Activated CD4-positive, alpha-beta T cell treated with anti-CD3 and anti-CD28 coated beads for 24 hours (primary cell): ENCODE measurements around the gene MGLL.

Source experiments
- DNase-seq, 2 donors: peaks; one replicate each; pipeline ENCODE4 v3.0.0-alpha.2; 2020; ENCODE audit warnings: low read depth in 2 of 2

Gene MGLL

DNA sequence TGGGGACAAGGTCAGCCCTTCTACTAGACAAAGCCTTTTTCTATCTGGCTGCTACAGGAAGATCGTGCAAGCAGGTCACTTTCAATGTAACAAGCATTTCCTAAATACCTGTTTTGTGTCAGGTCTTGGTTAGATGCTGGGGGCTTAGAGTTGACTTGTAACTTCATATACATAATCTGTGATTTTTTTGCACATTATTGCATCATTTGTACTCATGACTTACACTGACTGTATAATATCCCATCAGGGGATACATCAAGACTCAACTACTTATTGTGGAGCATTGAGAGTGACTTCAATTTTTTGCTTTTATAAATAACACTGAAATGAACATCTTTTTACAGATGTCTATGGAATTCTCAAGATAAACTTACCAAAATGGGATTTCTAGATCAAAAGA is 80.6 kb downstream of the MGLL start:
- DNase-seq = no peak

DNA sequence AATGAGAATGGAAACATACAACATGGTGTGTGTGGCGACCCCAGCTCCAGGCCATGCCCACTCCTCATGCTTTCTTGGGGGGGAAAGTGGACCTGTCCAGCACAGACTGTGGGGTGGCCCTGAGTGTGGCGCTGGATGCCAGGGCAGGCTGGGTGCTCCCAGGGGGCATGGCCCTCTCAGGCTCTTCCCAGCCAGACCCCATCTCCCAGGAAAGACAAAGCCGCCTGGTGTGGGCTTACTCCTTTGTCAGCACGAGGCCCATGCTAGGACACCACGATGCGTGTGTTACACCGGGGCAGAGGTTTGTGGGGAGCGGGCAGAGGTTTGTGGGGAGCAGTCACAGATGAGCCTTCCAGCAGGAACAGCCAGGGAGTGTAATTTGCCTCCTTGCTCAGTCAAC is 81.1 kb downstream of the MGLL start:
- no peak for DNase-seq

DNA sequence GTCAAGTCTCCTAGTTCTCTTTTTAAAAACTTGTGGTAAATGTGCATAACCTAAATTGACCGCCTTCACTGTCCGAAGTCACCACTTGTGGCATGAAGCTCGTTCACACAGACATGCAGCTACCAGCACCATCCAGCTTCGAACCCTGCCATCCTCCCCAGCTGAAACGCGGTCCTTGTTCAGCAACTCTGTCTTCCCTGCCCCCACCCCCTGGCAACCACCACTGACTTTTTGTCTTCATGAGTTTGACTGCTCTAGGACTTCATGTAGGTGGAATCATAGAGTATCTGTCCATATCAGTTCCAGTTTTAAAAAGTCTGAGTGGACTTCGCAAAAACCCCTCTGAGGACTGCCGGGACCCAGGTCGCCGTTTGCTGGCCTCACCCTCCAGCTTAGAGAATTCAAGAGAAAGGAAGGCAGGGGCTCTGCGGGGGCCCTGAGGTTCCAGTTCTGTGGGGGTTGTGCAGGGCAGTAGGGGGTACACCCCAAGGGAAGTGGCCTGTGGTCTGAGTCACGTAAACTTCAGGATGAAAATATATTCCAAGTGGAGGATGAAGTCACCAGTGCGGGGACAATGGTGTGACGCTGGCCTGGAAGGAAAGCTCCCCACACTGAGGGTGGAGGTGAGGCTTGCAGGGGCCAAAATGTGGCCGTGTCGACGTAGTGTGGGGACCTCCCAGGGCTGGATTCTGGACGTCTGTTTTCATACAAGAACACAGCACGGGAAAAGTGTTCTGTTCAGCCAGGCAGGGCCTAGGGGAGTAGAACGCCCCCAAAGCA is 82.0 kb downstream of the MGLL start:
- DNase-seq = no peak

DNA sequence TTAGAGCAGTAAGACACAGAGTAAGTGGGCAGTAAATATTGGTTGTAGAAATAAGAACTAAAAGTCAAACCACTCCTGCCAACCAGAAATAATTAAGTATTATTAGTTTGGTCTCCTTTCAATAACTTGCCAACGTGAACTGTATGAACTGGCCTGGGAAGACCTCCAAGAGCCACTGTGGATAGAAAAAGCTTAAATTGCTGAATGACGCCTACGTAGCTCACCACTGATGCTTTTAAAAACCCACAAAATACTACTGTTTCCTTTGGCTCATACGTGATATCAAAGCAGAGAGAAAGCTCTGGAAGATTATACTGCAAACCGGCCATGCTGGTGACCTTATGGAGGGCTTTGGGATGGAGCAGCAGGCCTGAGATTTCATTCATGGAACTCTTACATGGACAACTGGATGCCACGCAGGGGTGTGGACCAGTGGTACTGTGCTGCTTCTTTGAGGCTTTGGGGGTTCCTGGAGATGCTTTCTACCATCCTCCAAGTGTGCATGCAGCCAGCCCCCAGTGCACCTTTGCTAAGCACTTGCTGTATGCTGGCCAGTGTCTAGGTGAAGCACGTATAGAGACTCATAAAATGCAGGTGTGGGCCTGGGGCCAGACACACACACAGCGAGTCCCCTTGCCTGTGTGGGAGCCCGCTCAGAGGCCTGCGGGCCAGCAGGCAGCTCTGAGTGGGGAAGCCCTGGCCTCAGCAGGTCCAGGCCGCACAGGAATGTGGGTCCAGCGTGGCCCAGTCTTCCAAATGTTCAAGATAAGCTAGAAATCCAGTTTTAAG is 82.8 kb downstream of the MGLL start:
- DNase-seq = no peak

DNA sequence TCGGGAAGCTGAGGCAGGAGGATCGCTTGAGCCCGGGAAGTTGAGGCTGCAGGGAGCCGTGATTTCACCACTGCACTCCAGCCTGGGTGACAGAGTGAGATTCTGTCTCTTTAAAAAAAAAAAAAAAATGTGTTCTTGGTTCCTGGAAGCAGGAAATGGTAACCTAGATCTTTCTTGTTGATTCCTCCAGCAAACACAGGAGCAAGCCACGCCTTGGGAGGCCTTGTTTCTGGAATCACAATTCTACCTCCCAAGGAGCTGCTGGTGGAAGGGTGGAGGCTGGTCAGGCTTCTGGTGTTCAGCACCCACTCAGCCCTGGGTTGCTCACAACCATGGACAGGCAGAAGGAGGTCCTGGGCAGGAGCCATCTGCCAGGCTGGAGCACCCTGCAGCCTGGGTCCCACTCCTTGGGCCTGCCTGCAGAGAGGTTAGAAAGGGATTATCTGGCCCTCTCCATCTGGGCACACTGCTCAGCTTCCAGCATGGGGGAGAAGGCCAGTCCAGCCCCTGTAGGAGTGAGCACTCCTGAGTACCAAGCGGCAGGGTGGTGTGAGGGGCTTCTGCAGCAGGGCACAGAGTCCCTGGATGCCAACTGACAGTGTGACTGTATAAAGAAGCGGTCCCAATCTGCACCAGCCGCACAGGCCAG is 84.0 kb downstream of the MGLL start:
- no peak for DNase-seq

DNA sequence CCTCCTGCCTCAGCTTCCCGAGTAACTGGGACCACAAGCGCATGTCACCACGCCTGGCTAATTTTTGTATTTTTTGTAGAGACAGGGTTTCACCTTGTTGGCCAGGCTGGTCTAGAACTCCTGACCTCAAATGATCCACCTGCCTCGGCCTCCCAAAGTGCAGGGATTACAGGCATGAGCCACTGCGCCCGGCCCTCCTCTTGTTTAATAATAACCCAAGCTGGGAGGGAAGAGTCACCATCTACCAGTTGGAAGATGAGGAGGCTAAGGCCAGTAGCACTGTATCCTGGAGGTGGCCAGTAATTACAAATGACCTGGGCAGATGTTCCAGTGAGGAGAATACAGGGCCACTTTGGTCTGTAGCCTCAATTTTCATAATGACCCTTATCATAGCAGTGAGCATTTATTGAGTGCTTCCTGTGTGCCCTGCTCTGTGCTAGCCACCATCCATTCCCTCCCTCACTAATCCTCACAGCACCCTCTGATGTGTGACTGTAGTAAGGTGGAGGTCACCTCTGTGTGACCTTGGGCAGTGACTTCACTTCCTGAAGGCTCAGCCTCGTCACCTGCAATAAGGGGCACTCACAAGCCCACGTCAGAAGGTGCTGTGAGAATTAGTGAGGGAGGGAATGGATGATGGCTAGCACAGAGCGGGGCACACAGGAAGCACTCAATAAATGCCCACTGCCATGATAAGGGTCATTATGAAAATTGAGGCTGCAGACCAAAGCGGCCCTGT is 85.3 kb downstream of the MGLL start:
- no peak for DNase-seq

DNA sequence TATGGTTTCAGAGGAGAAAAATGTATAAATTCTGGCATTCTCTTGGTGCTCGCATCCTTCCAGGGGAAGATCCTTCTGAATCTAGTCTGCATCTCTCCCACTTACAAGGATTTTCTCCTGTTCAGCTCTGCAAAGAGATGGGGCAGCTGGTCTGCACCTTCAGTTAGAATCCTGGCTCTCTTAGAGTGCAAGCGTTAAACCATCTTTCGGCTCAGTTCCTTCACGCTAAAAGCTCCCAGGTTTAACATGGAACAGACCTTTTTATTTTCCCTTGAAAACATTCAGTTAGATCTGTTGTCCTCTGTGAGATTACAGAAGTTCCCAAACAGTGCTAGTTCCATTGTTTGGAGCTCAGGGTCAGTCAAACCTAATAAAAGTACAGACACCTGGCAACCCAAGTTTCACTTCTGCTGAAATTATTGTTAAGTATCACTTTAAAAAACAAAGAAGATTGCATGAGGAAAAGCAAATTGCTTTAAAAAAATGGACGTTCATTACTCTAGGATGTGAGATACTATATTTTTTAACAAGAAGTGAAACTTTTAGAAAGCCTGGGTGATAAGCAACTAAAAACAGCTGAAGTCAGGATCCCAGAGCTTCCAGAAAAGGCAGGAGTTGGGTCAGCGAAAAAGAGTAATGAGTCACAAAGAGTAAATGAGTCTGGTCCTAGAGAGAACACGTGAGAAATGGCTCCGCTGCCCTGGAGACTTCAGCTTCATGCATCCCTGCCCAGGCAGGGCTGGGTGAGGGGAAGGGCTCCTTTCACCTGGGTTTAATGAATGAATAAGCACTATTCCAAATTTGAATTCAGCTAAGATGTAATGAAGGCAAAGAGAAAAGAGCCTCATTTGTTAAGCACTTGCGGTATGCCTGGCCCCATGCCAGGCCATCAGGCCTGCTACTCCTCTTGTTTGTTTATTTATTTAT is 86.3 kb downstream of the MGLL start:
- no peak for DNase-seq

DNA sequence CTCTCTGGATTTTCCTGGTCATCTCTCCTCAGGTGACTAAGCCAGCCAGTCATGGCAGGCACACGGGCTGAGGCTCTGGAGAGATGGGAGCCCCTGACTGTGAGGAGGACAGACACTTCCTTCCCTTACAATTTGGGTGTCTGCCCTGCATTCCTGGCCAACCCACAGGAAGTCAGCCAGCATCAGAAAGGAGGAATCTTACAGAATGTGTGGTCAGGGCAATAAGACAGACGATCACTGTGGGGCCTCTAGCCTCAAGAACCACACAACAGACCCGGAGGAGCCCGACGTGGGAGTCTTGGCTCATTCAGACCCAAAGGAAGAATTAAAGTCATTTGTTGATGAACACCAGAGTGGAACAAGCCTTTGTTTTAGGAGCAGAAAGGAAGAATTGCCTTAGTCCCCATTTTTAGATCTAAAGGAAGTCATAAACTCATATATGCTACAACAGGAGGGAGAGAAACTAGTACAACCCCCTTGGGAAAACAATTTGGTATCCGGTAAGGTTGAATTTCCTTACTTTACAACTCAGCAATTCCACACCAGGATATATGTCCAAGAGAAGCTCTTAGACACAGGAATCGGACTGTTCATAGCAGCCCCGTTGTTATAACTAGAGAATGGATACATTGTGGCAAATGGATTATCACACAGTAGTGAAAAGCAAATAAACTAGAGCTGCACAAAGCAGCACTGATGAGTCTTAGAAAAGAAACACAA is 87.4 kb downstream of the MGLL start:
- DNase-seq = no peak

DNA sequence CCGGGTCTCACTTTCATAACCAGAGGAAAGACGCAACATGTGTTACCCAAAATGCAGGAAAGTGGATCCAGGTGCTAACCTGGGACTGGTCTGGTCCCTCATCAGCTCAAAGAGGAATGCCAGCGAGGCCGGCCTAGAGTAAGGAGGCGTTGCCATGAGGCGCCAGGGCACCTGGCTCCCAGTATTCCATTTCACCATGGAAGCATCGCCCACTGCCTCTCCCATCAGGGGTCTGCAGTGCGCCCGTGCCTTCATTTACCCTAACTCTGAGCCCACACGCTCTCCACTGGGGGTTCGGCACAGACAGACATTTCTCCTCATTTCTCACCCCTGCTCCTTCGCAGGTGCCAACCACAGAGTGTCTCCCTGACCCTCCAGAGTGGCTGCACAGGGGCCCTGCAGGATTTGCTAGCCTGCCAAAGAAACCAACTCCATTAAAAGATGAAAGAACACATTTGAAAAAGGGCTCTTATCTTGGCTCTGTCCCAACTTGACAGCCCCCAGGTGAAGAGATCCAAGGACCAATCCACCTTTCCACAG is 88.1 kb downstream of the MGLL start:
- DNase-seq = no peak

DNA sequence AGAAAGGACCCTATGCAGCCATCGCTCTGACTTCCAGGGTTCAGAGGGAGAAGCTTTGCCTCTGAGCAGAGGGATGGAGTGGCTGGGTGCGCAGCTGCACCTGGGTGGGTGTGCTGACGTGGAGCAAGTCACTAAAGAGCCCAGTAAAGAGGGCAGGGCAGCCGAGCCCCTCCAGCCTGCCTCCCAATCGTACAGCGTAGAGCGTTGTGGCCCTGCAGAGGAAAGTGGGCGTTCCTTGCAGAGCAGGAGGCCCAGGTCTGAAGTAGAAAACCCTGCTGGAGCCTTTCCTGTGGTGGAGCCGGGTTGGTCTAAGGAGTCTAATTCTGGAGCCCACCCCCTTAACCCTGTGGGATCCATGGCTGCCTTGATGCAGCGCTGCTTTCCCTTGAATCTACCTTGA is 88.5 kb downstream of the MGLL start:
- DNase-seq = no peak

DNA sequence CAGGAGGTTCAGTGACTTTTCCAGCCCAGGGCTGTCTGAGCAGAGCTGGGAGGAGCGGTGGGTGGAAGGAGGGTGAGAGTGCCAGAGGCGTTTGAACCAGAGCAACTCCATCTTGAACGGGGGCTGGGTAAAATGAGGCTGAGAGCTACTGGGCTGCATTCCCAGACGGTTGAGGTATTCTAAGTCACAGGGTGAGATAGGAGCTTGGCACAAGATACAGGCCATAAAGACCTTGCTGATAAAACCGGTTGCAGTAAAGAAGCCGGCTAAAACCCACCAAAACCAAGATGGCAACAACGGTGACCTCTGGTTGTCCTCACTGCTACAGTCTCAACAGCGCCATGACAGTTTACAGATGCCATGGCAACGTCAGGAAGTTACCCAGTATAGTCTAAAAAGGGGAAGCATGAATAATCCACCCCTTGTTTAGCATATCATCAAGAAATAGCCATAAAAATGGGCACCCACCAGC is 89.4 kb downstream of the MGLL start:
- DNase-seq = no peak

DNA sequence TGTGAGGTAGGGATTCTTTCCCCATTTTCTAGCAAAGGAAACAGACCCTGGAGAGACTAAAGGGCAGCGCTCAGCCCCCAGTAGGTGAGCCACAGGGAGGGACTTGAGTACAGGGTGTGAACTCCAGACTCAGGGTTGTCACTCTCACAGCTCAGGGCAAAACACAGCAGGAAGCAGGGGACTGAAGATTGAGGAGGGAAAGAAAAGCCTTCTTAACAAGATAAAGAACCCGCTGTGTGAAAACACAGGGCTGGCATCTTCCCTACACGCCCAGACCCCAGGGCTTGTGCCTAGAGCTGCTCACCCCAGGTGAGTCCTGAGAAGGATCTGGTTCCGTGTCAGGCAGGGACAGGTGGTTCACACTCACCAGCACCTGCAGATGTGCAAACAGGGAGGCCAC is 90.0 kb downstream of the MGLL start:
- DNase-seq = no peak

DNA sequence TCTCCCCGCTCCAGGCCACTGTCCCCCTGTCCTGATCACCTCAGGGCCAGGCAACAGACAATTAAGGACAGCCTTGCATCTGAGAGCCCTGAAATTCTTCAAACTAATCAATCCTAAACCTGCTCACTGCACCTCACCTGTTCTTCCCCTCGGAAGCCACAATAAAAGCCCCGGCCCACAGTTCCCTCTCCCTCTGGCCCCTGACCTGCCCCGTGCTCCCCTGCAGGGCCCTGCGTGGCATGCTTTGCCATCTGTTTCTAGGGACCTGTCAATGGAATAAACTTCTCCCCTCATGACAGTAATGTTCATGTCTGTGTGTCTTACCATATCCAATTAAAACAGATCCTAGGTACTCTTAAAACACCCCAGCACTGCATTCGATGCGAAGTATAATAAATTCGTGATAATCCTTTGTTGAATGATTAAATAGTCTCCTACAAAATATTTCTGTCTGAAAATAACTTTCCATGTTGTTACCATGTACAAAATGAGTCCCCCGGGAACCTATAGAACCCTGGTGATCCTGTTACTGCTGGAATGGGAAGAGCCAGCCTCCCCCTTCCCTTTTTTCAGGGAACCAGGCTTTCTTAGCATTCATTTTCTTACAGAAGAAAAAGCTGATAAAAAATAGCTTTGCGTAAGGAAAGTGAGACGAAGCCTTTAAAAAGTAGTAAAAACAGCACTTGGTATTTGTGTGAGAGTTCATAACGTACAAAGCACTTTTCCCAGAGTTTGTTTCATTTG is 90.6 kb downstream of the MGLL start:
- DNase-seq = no peak

DNA sequence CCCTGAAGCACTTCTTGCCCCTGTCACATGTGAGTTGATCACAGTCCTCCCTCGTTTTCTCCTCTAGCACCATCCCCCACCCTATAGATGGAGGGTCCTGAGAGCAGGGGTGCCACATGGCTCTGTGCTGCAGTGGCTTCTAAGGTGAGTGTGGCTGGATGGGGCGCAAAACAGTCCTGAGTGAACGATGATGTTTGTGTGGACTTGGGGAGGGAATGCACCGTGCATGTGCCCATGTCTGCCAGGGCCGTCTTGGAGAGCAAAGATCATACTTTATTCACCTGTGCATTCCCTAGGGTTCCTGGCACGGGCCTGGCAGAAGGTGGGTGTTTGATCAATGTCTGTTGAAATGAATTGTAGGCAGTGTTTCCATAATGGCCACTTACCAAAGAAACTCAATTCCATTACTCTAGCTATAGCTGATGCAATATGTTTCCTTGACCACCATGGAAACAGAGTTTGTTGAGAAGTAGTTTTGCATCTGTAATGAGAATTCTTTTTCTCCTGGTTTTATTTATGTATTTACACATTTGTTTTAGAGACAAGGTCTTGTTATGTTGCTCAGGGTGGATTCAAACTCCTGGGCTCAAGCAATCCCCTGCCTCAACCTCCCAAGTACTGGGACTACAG is 91.5 kb downstream of the MGLL start:
- no peak for DNase-seq

DNA sequence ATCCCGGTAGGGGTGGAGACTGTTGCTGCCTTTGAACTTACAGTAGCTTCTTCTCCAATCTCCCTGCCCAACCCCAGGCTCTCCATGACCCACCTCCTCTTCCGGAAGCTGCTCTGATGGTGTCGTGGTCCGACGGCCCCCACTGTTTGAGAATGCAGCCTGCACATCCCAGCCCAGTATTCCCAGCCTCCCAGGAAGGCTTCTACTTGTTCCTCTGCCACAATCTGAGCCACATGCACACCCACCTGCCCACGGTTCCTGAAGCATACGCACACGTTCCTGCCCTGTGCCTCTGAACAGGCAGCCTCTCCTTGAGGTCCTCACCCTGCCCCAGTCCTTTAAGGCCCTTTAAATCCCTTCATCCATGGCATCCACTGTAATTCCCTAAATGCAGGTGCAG is 92.1 kb downstream of the MGLL start:
- DNase-seq = no peak

DNA sequence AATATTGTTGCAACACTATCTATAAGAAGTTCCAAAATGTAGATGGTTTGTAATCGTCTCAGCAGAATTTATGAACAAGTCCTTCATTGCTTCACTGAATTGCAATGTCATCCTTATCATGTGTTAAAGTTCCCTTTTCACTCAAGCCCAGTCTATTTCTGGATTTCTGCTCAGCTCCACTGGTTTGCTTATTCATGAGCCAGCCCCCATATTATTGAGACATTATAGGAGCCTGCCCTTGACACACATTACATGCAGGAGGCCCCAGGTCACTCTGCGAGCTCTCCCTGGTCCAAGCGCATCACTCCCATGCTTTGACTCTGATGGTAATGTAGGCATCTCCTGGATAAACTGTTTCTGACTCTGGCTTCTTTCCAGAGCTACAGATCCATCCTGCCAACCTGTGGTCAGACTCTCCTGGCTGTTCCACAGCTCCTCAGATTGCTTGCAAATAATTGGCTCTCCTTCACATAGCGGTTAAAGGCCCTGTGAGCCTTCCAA is 92.7 kb downstream of the MGLL start:
- no peak for DNase-seq

DNA sequence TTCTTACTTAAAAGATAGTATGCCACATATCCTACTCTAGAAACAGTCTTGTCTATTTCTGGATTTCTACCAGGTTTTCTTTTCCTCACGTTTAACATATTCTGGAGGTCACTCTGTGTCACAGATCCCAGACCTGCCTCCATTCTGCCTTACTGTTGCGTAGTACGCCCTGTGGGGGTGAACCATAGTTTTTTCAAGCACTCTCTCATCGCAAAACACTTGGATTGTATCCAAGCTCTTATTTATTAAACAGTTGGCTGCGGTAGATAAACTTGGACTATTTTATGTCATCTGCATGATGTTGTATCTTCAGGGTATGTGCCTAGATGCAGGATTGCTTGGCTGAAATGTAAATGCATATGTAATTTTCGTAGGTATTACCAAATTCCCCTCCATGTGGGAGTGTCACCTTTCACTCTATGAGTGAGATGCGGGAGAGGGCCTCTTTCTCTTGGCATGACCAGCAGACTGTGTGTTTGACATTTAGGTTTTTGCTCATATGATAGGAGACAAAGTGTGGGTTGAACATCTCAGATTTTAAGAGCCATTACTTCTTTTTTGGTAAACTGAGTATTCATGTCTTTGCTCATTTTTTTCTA is 93.8 kb downstream of the MGLL start:
- DNase-seq = no peak

DNA sequence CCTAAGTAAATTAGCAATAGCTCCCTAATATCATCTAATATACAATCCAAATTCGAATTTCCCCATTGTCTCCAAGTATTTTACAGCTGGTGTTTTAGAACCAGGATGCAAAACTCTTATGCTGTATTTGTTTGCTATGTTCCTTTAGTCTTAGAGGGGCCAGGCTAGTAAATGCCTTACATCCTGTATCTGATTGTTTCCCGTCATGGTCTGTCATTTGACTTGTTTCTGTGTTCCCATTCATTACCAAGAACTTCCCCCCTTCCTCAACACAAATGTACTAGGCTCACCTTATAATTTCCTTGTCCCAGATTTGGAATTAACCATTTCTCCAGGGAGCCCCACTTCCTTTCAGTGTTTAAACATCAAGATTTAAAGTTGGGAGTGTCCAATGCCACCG is 95.4 kb downstream of the MGLL start:
- DNase-seq = no peak
